MM.1S (cell line): ENCODE data around the gene TRIM54.

Experiments
- EZH2phosphoT487 ChIP-seq: fragments of 300-600 bp; sonication (generic); IDR thresholded peaks from 2 replicates; pipeline ENCODE4 v1.6.1; 2018; ENCODE audit warnings: antibody characterized with exemption, low read length
- TF ChIP-seq, protein P1 (sequence below): fragments of 300-600 bp; sonication (generic); IDR thresholded peaks from 2 replicates; pipeline ENCODE4 v1.5.1; 2016; ENCODE audit warnings: antibody characterized with exemption, low read length, mixed read lengths

DNA sequence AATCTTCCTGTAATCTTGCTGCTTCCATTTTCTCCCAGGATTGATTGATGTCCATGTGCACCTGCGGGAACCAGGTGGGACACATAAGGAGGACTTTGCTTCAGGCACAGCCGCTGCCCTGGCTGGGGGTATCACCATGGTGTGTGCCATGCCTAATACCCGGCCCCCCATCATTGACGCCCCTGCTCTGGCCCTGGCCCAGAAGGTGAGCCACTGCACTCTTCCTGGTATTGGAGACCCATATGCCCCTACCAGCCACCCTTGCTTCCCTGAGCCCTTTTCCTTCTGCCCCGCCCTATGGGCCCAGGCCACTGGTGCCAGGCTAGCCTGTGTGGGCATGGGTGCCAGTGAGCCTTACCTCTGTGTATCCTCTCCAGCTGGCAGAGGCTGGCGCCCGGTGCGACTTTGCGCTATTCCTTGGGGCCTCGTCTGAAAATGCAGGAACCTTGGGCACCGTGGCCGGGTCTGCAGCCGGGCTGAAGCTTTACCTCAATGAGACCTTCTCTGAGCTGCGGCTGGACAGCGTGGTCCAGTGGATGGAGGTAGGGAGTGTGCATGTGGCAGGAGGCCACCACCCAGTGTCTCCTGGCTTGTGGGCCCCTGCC lies 44.8 kb upstream of the TRIM54 start:
- TF ChIP-seq, protein P1, sequence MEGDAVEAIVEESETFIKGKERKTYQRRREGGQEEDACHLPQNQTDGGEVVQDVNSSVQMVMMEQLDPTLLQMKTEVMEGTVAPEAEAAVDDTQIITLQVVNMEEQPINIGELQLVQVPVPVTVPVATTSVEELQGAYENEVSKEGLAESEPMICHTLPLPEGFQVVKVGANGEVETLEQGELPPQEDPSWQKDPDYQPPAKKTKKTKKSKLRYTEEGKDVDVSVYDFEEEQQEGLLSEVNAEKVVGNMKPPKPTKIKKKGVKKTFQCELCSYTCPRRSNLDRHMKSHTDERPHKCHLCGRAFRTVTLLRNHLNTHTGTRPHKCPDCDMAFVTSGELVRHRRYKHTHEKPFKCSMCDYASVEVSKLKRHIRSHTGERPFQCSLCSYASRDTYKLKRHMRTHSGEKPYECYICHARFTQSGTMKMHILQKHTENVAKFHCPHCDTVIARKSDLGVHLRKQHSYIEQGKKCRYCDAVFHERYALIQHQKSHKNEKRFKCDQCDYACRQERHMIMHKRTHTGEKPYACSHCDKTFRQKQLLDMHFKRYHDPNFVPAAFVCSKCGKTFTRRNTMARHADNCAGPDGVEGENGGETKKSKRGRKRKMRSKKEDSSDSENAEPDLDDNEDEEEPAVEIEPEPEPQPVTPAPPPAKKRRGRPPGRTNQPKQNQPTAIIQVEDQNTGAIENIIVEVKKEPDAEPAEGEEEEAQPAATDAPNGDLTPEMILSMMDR: no peak
- TF ChIP-seq EZH2phosphoT487: no peak
